HK-2 (cell line): Measurements from ENCODE around the gene SNAI3.

Experiments used
- DNase-seq: peaks from one replicate; pipeline ENCODE4 v3.0.0-alpha.2; 2018; ENCODE audit not compliant: unreplicated experiment

Gene SNAI3

DNA sequence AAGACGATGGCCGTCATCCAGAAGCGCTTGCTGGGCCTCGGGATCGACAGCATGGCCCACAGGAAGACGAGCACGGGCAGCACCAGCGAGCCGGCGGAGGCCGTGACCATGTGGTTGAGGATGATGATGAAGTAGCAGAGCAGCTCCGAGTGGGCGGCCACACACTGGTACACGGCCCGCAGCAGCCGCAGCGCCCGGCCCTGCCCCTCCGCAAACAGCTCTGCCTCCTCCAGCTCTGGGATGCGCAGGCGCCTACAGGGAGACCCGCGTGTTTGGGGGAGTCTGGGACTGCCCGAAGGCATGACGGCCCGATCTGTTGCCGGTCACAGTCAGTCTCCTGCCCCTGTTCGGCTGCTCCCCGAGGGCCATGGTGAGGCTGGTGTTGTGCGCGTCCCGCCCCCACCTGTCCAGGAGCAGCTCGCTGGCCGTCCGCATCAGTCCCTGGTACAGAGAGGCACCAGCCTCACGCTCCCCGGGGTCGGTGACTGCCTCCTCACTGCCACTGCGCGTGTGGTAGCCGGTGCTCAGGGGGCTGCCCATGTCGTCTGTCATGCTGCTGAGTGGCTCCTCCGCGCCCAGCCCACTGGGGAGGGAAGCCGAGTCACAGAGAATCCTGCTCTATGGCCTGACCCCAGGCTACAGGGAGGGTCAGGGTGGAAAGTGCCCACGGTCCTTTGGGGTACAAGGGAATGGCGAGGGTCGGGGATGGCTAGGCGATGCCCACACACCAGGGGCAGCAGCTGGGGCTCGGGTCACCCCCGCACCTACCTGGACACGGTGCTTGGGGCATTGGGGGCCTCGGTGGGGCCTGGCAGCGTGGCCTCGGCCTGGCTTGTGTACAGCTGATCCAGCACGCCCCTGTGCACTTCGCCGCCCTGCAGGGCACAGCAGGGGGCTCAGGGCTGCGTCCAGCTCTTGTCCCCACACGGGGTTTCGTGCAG is 35.8 kb upstream of the SNAI3 start:
- DNase-seq = no peak

DNA sequence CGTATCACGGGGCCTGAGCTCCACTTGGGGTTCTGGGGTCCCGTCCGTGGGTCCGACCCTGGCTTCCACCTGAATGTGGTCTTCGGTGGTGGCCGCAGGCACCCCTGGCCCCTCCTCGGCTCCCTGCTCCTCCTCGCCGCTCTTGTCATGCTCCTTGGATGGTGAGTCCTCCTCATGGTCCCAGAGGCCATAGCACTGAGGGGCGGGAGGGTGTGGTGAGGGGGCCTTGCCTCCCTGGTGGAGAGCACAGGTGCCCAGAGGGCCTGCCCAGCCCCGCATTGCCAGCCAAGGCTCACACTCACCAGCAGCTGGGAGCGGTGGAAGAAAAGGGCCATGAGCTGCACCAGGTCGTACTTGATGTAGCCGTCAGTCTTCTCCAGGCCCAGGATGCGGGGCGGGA is 34.9 kb upstream of the SNAI3 start:
- no peak for DNase-seq

DNA sequence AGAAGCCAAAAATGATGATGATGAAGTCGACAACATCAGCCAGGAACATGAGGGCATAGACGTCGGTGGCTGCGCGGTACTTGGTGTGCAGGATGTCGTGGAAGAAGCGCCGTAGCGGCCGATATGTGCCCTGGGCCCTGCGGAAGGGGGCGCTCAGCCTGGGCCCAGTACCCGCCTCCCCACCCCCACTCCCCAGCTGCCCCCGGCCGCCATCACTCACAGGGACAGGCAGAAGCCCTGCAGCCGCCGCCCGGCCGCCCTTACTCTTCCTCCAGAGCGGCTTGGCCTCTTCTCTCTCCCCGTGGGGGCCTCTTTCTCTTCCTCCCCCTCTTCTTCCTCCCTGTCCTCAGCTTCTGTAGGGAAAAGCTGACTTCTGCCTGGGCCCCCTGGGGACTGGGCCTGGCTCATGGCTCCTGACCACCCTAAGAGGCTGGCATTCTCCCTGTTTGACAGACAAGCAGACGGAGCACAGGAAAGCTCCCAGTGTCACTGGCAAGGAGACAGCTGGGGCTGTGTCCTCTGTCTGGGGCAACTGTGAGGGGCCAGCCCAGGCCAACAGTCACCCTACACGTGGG is 34.2 kb upstream of the SNAI3 start:
- no peak for DNase-seq

DNA sequence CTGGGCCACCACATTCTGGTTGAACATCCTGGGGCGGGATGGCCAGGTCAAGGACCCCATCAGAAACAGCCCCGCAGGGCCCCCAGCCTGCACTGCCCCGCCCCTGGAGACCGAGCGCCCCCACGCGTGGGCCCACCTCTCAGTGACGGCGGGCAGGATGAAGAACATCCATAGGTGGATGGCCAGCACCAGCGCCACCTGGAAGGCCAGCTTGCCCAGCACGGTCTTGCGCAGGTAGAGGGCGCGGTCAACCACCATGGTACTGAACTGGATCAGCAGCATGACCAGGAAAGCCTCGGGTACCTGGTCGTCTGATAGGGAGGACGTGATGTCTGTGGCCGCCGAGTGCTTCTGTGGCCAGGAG is 33.6 kb upstream of the SNAI3 start:
- DNase-seq = no peak

DNA sequence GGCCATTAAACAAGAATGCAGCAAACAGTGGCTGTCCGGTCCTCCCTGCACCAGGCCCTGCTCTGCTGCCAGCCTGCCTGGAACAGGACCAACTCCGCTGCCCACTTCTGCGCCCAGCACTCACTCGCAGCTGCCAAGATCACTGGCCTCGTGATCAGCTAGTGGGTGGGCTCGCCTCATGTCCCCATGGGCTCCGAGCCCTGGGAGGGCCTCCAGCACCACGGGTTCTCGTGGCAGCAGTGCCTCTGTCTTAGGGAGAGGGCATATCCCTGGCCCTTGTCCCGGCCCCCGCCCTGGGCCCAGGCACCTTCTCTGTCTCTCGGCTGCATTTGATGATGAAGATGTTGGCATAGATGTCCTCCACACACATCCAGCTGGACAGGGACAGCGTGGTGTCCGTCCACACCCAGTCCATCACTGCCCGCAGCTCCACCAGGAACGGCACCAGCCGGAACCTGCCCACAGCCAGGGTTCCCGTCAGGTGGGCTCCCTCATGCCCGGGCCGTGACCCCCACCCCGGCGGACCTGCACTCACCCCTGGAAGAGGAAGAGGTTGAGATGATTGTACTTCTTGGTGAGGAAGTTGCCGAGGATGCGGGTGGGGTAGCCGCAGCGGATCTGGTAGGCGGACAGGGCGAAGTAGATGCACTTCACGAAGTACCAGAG is 33.1 kb upstream of the SNAI3 start:
- no peak for DNase-seq

DNA sequence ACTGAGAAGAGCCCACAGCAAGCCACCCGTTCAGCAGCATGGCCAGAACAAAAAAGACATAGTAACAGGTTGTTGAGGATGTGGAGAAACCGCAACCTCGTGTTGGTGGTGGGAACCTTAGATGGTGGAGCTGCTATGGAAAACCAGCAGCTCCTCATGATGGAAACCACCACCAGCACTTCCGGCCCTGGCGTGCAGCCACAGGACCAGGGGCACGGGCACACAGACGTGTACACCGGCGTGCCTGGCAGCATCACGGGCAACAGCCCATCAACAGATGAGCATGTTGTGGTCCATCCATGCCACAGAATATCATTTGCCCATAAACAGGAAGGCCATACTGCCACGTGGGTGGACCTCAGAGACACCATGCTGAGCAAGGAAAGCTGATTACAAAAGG is 31.9 kb upstream of the SNAI3 start:
- DNase-seq = no peak

DNA sequence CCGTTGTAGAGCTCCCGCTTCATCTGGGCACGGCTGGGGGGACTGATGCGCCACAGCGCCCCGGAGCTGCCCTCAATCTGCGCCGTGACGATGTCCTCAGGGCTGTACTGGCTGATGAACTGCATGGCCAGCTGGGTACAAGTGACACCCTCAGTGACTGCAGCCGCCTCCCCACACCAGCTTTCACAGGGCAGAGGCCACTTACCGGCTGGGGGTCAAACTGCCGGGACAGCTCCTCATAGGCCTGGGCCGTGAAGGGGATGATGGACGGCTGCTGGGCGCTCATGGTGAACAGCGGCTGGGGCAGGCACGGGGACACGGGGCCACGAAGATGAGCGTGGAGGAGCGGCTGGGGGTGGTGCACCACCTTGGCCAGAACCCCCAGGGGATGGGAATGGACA is 30.3 kb upstream of the SNAI3 start:
- no peak for DNase-seq

DNA sequence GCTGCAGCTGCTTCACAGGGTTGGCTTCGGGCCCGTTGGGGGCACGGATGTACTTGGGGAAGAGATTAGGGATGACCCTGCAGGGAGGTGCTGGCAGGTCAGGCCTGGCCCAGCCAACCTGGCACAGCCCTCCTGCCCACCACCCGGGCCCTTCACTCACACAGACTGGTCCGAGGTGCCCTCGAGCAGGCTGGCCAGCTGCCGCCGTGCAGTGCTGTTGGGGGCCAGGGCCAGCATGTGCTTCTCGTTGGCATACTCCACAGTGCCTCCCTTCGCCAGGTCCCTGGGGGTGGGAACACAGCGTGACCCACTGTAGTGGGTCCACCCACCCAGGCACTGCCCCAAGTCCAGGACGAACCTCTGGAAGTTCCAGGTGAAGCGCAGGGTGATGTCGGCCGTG is 29.9 kb upstream of the SNAI3 start:
- no peak for DNase-seq

DNA sequence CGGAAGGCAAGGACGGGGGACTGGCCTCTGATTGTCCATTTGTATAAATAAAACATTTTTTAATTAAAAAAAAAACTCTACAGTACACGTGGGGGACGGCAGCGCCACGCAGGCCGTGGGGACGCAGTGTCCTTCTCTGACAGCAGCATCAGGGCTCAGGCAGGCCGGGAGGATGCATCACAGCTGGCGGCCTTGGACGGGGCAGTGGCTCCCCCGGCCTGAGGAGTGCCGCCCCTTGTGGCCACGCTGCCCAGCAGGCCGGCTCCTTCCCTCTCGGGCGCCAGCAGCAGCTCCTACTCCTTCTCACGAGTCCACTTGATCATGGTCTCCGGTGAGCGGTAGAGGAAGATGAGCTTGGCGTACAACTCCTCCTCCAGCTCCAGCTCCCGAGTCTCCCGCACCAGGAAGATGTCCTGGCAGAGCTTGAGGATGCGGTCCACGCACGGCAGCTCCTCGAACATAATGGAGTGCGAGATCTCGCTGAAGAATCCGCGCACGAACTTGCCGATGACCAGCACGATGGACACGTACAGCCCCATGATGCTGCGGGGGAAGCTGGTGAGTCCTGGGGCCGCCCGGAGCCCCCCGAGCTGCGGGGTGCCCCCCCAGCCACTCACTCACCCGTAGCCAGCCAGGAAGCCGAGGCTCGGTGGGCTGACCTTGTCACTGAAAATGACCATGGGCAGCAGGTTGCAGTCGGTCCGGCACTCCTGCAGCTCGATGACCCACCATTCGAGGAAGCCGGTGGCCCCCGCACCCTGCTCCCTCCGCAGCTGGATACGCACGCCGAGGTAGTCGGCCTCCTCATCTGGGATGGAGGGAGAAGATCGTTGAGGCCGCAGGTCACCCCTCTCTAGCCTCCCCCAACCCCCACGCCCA is 29.2 kb upstream of the SNAI3 start:
- DNase-seq = no peak

DNA sequence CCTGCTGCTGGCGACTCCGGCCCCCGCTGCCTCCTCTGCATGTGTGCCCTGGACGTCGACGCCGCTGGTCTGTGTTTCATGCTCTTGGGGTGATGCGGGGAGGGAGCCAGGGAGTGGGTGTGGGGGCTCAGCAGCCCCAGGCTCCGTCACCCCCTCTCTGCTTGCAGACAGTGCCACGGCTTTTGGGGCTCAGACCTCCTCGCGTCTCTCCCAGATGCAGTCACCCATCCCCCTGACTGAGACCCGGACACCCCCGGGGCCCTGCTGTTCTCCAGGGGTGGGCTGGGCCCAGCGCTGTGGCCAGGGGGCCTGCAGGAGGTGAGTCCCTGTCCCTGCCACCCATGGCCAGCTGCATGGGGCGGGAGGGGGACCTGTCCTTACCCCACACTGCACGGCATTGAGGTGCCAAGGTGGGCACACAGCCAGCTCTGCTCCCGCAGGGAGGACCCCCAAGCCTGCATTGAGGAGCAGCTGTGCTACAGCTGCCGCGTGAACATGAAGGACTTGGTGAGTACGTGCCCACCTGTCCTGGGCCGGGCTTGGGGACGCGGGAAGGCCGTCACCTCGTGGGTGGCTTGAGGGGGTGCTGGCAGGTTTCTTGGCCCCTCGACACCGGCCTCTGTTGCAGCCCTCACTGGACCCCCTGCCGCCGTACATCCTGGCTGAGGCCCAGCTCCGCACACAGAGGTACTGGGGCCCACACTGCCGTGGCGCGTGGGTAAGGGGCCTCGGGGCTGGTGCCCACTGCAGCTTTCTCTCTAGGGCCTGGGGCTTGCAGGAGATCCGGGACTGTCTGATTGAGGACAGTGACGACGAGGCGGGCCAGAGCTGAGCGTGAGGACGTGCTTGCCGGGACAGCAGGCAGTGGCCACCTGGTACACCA is 28.4 kb upstream of the SNAI3 start:
- DNase-seq = no peak

DNA sequence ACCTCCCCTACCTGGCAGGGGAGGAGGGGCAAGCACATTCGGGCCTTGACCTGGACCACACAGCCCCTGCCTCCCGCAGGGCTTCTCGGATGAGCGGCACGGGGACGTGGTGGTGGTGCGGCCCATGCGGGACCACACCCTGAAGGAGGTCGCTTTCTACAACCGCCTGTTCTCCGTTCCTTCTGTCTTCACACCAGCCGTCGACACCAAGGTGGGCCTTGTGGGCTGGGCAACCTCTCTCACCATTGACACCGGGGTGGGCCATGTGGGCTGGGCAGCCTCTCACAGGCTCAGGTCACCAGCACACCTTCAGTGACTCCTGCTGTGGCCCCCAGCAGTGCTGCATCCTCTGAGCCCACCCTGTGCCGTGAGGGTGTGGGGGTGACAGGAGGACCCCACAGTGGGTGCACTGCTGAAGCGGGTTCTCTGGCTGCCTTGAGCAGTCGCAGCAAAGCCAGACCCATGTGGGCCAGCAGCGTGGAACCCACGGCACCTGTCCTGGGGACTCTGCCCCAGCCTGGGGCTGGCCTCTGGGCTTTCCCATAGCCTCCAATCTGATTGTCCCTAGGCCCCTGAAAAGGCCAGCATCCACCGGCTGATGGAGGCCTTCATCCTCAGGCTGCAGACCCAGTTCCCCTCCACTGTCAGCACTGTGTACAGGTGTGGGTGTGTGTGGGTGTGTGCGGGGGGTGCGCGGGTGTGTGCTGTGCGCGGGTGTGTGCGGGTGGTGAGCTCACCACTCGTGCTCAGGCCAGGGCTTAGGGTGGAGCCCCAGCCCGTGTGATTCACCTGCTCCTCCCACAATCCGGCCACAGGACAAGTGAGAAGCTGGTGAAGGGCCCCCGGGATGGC is 27.5 kb upstream of the SNAI3 start:
- DNase-seq = peak; percentile 59

DNA sequence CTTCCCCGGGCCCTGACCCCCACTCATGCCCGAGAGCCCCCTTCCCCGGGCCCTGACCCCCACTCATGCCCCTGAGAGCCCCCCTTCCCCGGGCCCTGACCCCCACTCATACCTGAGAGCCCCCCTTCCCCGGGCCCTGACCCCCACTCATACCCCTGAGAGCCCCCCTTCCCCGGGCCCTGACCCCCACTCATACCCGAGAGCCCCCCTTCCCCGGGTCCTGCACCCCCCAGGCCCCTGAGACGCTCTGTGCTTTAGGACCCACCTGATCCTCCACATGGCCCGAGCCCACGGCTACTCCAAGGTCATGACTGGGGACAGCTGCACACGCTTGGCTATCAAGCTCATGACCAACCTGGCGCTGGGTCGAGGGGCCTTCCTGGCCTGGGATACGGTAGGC is 26.7 kb upstream of the SNAI3 start:
- no peak for DNase-seq

DNA sequence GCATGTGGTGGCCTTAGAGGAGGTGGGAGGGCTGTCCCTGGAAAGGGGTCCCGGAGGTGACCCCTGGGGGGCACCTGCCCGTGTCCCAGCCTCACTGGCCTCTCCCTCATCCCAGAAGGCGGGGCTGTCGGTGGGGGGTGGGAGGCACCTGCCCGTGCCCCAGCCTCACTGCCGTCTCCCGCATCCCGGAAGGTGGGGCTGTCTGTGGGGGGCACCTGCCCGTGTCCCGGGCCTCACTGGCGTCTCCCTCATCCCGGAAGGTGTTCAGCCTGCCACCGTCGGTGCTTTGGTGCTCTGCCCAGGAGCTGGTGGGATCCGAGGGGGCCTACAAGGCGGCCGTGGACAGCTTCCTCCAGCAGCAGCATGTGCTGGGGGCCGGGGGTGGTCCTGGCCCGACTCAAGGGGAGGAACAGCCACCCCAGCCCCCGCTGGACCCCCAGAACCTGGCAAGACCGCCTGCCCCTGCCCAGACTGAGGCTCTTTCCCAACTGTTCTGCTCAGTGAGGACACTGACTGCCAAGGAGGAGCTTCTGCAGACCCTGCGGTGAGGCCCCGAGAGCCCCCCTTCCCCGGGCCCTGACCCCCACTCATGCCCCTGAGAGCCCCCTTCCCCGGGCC is 26.2 kb upstream of the SNAI3 start:
- DNase-seq = no peak

DNA sequence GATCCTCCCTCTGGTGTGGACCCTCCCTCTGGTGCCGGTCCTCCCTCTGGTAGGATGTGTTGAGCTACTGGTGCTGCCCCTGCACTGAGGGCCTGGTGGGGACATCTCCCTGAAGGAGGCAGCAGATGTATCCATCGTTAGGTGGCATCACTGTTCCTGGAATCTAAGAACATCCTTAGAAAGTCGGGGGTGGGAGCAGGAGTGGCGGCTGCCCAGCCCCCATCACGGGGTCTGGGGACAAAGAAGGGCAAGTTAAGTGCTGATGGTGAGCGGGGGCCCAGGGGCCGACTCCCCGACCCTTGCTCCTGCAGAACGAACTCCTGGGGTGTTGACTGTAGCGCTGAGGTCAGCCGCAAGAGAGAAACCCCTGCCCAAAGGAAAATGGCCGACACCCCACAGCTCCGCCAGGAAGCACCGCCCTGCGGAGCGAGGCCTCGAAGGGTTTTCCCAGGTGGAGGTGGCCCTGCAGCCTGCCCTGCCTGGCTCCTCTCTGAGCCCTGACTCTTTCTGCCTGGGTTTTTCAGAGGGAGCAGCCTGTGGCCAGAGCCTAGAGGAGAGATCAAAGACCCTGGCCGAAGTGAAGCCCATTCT is 25.5 kb upstream of the SNAI3 start:
- DNase-seq = no peak

DNA sequence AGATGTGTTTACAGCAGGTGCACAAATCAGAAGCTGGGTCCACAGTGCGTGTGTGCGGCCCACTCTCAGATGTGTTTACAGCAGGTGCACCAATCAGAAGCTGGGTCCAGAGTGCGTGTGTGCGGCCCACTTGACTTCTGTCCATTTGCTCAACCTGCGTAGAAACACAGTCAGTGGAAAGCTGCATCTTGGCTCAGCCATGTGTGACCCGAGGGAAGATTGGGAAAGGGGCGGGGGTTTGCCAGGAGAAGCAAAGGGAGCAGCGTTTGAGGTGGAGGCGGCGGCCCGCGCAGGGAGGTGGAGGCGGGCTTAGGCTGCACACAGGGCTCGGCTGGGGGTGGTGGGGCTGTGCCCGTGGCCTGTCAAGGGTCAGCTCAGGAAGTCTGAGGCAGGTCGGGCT is 24.2 kb upstream of the SNAI3 start:
- no peak for DNase-seq

DNA sequence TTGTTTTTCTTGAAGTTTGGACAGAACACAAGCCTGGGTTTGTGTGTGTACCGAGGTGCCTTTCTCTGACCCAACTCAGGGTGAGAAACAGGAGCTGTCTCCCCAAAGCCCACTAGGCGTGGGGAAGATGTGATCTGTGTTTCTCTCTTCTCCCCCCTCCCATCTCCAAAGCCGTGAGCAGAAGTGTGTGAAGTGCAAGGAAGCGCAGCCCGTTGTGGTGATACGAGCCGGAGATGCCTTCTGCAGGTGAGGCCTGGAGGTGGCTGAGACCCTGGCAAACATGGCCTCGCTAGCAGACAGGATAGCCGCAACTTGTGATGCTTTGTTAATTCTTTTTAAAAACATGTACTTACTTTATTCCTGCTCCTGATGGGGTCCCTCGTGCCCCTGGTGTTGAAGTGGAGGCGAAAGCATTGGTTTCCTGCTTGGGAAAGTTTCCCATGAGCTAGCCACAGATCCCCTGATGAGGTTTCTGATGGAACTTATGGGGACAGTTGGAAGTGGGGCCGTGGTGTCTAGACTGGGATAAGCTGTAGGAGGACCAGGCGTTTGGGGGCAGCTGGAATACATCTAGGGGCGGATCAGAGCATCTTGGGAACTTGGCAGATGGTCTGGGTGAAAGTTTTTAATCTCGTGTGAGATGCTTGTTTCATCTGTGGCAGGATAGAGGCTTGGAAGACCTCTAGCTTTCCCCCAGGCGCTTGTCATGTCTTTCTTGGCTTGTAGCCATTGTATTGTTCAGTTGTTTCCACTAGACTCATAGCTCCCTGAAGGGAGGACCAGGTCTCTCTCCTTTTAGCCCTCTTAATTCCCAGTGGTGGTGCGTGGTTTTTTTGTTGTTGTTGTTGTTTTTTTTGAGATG is 20.9 kb upstream of the SNAI3 start:
- DNase-seq = no peak

DNA sequence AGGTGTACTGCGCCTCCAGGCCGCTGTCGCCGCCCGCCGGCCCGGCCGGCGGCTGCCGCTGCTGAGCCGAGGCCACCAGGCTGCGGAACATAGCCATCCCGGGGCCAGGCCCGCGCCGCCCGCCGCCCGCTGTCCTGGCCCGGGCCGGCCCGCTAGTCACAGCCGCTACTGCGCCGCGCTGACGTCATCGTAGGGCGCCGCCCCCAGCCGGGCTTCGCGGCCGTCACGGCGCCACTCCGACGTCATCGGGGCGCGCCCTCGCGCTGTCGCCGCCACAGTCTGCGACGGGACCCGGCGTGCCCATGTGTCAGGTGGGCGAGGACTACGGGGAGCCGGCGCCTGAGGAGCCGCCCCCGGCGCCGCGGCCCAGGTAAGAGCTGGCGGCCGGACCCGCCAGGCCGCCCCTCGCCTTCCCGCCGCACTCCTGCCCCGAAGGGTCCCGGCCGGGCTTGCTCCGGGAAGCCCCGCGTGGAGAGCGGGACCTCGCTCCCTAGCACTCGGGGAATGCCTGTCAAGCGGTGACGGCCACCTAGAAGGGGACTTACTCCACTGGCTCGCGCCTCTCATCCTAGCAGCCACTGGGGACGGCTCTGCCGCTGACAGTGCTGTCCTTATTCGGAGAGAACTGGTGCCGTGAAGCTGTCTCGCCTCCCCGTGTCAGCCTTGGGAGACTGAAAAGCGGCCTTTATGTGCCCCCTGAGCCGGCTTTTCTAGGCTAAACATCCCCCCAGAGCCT is 20.1 kb upstream of the SNAI3 start, which contains the start of the genes CTU2 and RNF166:
CTU2 (plus strand) TSS at position 275 of the 736 bp plus-strand sequence; CDS start at position 303, 28 bp downstream.
RNF166 (minus strand) TSS at position 180 of the 736 bp plus-strand sequence; CDS start at position 97, 83 bp downstream.
- DNase-seq = peak; percentile 80
